ENCODE results near the gene NLRX1.

GRCh38 chr11:119120639-119121007 is 47.9 kb upstream of the NLRX1 start:
- no peak for TF ChIP-seq CTCF (IDR thresholded peaks at IDR 0.05; ENCODE audit: low read depth, low read length, missing input control)
- no peak for TF ChIP-seq ATF3 (IDR thresholded peaks at IDR 0.05)
- no peak for TF ChIP-seq MAX (IDR thresholded peaks at IDR 0.05)
- TF ChIP-seq EGR1 (IDR thresholded peaks at IDR 0.05; ENCODE audit: low read depth in 2 of 2) = no peak
- TF ChIP-seq JUND (IDR thresholded peaks at IDR 0.05) = no peak
- TF ChIP-seq TAF1 (conservative IDR thresholded peaks at IDR 0.05) = no peak
- TF ChIP-seq HNF4G (IDR thresholded peaks at IDR 0.05) = no peak
- TF ChIP-seq REST (IDR thresholded peaks at IDR 0.05) = no peak
- TF ChIP-seq YY1 (IDR thresholded peaks at IDR 0.05) = no peak
- no peak for TF ChIP-seq RXRA (IDR thresholded peaks at IDR 0.05)
- TF ChIP-seq RAD21 (IDR thresholded peaks at IDR 0.05) = no peak

Data from liver (tissue), 3 donors.